HEK293T (cell line): ENCODE data around the gene MORN3.
"Not testable (repeated sequence)": the region's sequence is repeated elsewhere in the genome, so short reads cannot be mapped to it uniquely, and the experiment has no call there.

Experiments used
- CTCF ChIA-PET: fragments of 350-600 bp; formaldehyde crosslinking; extraction: SDS; loops from one replicate; lab custom pipeline; 2021; ENCODE audit warnings: antibody characterized with exemption, inconsistent platforms; lab: Yijun Ruan, JAX
- POLR2A ChIA-PET: fragments of 350-600 bp; formaldehyde crosslinking; extraction: SDS; loops from one replicate; lab custom pipeline; 2020; ENCODE audit warnings: antibody characterized with exemption, inconsistent platforms; lab: Yijun Ruan, JAX
- DNase-seq: peaks from one replicate; pipeline ENCODE4 v3.0.0; 2012; ENCODE audit warnings: mixed read lengths; ENCODE audit errors: extremely low spot score
- ARNT ChIP-seq: fragments of 450-650 bp; IDR thresholded peaks from 2 replicates; pipeline ENCODE4 v1.6.1; 2017; ENCODE audit warnings: mild to moderate bottlenecking
- BHLHE40 ChIP-seq: fragments of 450-650 bp; IDR thresholded peaks from 2 replicates; pipeline ENCODE4 v1.6.1; 2016; ENCODE audit warnings: mild to moderate bottlenecking, moderate library complexity, borderline replicate concordance
- CTBP1 ChIP-seq: fragments of 450-650 bp; IDR thresholded peaks from 2 replicates; pipeline ENCODE4 v1.6.1; 2016; ENCODE audit warnings: borderline replicate concordance
- ELF4 ChIP-seq: fragments of 450-650 bp; IDR thresholded peaks from 2 replicates; pipeline ENCODE4 v1.6.1; 2017; ENCODE audit warnings: antibody characterized with exemption
- FOXA1 ChIP-seq: fragments of 450-650 bp; IDR thresholded peaks from 2 replicates; pipeline ENCODE4 v1.6.1; 2016; ENCODE audit warnings: mild to moderate bottlenecking
- FOXK2 ChIP-seq: fragments of 450-650 bp; IDR thresholded peaks from 2 replicates; pipeline ENCODE4 v1.6.1; 2016; ENCODE audit warnings: mild to moderate bottlenecking
- FOXM1 ChIP-seq: fragments of 450-650 bp; IDR thresholded peaks from 2 replicates; pipeline ENCODE4 v1.6.1; 2017; ENCODE audit warnings: mild to moderate bottlenecking, borderline replicate concordance
- HDGF ChIP-seq: fragments of 450-650 bp; IDR thresholded peaks from 2 replicates; pipeline ENCODE4 v1.6.1; 2017; ENCODE audit warnings: antibody characterized with exemption, borderline replicate concordance
- L3MBTL2 ChIP-seq: fragments of 450-650 bp; conservative IDR thresholded peaks from 2 replicates; pipeline ENCODE4 v1.6.1; 2016; ENCODE audit warnings: mild to moderate bottlenecking
- LEF1 ChIP-seq: fragments of 450-650 bp; IDR thresholded peaks from 2 replicates; pipeline ENCODE4 v1.6.1; 2017; ENCODE audit warnings: mild to moderate bottlenecking, borderline replicate concordance
- NFRKB ChIP-seq: fragments of 450-650 bp; IDR thresholded peaks from 2 replicates; pipeline ENCODE4 v1.6.1; 2016; ENCODE audit warnings: mild to moderate bottlenecking, moderate library complexity
- SP1 ChIP-seq: fragments of 450-650 bp; IDR thresholded peaks from 2 replicates; pipeline ENCODE4 v1.6.1; 2017
- SUZ12 ChIP-seq: fragments of 450-650 bp; IDR thresholded peaks from 2 replicates; pipeline ENCODE4 v1.6.1; 2016; ENCODE audit warnings: mild to moderate bottlenecking
- TARDBP ChIP-seq: fragments of 450-650 bp; IDR thresholded peaks from 2 replicates; pipeline ENCODE4 v1.6.1; 2016
- ZNF384 ChIP-seq: fragments of 450-650 bp; IDR thresholded peaks from 2 replicates; pipeline ENCODE4 v1.6.1; 2016
- TF ChIP-seq, protein P1 (sequence below): fragments of 450-650 bp; IDR thresholded peaks from 2 replicates; pipeline ENCODE4 v1.6.1; 2016

Gene MORN3, protein sequence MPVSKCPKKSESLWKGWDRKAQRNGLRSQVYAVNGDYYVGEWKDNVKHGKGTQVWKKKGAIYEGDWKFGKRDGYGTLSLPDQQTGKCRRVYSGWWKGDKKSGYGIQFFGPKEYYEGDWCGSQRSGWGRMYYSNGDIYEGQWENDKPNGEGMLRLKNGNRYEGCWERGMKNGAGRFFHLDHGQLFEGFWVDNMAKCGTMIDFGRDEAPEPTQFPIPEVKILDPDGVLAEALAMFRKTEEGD

DNA sequence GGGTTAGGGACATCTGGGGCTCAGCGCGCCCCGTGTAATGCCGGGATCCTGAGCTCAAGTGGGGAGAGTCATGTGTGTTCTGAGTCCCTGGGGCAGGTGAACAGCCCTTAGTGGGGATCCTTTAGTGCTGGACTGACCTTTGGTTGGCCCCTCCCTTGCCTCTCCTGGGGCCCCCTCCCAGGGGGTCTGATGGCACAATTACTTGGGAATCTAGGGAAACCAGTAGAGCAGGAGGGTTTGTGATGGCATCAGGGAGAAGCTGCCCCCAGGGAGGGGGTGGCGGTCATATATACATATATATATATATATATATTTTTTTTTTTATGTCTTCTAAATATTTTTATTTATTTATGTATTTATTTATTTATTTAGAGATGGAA lies at the start of gene MORN3:
Gene MORN3, minus strand, starts transcription at position 134 of the 380 bp plus-strand sequence. CDS start 171 bp downstream, outside the sequence.
- TF ChIP-seq ELF4 (no peak), BHLHE40 (no peak), FOXM1 (no peak), SUZ12 (no peak), TARDBP (no peak), HDGF (no peak), LEF1 (no peak), ARNT (no peak), L3MBTL2 (no peak), SP1 (no peak), FOXA1 (no peak), FOXK2 (no peak), CTBP1 (no peak), NFRKB (no peak), ZNF384 (no peak)
- TF ChIP-seq, protein P1, sequence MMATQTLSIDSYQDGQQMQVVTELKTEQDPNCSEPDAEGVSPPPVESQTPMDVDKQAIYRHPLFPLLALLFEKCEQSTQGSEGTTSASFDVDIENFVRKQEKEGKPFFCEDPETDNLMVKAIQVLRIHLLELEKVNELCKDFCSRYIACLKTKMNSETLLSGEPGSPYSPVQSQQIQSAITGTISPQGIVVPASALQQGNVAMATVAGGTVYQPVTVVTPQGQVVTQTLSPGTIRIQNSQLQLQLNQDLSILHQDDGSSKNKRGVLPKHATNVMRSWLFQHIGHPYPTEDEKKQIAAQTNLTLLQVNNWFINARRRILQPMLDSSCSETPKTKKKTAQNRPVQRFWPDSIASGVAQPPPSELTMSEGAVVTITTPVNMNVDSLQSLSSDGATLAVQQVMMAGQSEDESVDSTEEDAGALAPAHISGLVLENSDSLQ = no peak

DNA sequence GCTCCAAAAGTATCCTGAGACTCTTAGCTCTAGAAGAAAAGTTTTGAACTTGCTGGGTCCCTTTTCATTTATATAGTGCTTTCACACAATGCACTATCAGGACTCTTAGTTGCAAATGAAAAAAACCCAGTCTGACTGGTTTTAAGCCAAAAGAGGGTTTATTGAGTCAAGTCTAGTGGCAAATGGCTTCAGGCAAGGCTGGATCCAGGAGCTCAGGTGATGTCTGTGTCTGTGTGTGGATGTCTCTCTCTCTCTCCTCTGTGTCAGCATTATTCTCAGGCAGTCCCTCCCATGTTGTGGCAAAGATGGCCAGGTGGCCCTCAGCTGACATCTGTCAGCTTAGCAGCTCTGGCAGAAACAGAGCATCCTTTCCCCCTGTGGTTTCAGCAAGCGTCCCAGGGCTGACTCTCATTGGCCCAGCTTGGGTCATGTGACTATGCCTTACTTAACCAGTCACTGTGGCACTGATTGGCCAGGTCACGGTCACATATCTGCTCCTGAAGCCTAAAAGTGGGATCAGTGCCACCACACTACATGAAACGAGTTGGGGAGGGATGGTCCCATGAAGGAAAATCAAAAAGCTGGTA lies 49.3 kb upstream of the MORN3 start:
- ChIA-PET CTCF (no interaction called here), POLR2A (no interaction called here)
- no peak for TF ChIP-seq FOXA1
- DNase-seq = no peak

More for the DNA sequence above, at the start of gene MORN3:
- no peak for DNase-seq
- POLR2A ChIA-PET = interaction anchor here (2.1 kb wide), 1 partner anchor 43 kb away, joined by 11 read pairs; the partner anchor contains the start of gene ORAI1
- CTCF ChIA-PET = interaction anchor here (1.3 to 2.4 kb wide), 4 partner anchors 42 to 177 kb away, joined by 4 to 23 read pairs (median 5); no protein-coding TSS in a partner anchor

DNA sequence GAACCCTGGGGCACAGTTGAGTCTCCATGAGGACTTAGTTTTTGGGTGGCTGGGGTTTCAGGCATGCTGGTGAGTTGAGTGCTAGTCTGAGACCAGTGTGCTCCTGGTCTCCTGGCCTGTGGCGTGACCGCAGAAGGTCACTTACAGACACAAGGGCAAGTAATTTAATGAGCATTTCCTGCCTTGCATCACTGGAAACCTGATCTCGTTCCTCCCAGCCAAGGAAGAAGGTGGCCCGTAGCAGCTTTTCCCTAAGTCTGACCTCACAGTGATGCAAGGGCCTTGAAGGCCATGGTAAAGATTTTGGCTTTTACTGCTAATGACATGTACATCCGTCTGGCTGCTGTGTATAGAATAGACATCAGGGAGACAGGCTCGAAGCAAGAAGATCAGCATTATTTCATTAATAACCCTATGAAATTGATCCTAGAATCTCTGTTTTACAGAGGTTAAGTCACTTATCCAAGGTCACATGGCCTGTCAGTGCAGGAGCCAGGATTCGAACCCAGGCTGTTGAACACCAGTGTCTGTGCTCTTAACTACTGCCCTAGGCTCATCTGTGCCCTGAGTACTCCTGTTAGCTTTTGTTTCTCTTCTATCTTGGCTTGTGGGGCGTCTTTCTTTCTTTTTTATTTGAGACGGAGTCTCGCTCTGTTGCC lies 47.7 kb upstream of the MORN3 start:
- ChIA-PET CTCF (no interaction called here), POLR2A (no interaction called here)
- peak; percentile 38 for DNase-seq
- no peak for TF ChIP-seq BHLHE40
- TF ChIP-seq, protein P1 = no peak
- no peak for TF ChIP-seq FOXK2
- no peak for TF ChIP-seq FOXM1

DNA sequence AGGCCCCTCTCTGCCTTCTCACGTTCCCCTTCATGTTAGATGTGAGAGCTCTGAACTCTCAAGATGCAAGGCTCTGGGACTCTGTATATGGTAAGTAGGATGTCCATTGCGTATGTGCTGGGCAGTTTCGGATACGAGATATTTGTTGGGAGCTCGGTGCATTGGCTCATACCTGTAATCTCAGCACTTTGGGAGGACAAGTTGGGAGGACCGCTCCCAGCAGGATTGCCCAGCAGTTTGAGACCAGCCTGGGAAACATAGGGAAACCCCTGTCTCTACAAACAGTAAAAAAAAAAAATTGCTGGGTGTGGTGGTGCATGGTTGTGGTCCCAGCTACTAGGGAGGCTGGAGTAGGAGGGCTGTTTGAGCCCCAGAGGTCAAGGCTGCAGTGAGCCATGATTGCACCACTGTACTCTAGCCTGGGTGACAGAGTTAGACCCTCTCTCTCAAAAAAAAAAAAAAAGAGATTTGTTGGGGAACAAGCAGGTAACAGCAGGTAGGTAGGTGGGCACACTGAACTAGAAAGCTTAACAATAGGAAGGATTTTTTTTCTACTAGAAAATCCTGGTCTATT lies 46.5 kb upstream of the MORN3 start:
- DNase-seq = no peak
- ChIA-PET POLR2A (no interaction called here), CTCF (no interaction called here)
- TF ChIP-seq, protein P1 = no peak
- TF ChIP-seq LEF1 (no peak), HDGF (no peak), ZNF384 (no peak), SUZ12 (no peak), SP1 (no peak)

DNA sequence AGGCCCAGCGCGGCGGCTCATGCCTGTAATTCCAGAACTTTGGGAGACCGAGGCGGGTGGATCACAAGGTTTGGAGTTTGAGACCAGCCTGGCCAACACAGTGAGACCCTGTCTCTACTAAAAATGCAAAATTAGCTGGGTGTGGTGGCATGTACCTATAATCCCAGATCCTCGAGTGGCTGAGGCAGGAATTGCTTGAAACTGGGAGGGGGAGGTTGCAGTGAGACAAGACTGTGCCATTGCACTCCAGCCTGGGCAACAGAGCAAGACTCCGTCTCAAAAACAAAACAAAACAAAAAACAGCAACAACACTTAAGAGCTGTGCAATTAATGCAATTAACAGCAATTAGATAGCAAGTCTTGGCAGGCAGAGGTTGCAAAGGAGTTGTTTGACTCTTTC lies 45.6 kb upstream of the MORN3 start:
- CTCF ChIA-PET = not testable (repeated sequence)

DNA sequence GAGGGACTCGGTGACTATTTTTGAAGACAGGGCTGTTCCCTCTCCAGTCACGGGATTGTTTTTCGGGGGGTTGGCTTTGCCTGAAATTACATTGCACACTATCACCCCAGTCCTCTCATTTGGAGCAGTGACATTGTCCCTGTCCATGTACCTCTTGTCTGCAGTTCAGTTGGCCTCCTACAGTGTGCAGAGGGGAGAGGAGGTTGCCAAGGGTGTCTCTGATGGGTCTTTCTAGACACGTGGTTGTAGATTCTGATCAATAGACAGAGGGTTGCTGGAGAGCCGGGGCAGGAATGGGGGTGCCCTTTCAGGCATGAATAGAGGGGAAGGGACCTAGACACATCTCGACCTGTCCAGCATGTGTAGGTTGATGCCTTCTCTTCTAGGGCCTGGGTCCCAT lies 44.3 kb upstream of the MORN3 start:
- no peak for DNase-seq
- ChIA-PET CTCF (interaction anchor here (1.0 to 2.6 kb wide), 4 partner anchors 53 to 85 kb away, joined by 4 to 9 read pairs (median 4); partner anchors contain the start of gene RHOF), POLR2A (interaction anchor here (1.0 to 2.4 kb wide), 3 partner anchors 15 to 52 kb away, joined by 3 to 11 read pairs (median 3); no protein-coding TSS in a partner anchor)
- TF ChIP-seq L3MBTL2 (no peak), LEF1 (no peak), FOXK2 (no peak), BHLHE40 (no peak), SUZ12 (no peak), ZNF384 (no peak), FOXM1 (no peak), HDGF (no peak), NFRKB (no peak), TARDBP (no peak), SP1 (no peak), CTBP1 (no peak), ELF4 (no peak), FOXA1 (no peak), ARNT (no peak)
- TF ChIP-seq, protein P1 = no peak

More for the DNA sequence above, 45.6 kb upstream of the MORN3 start:
- POLR2A ChIA-PET, DNase-seq: not testable (repeated sequence)
